GM12891 (cell line): ENCODE data around the gene PDCD1.
"Not testable (repeated sequence)": the region's sequence is repeated elsewhere in the genome, so short reads cannot be mapped to it uniquely, and the experiment has no call there.

Experiments used
- DNase-seq: peaks from one replicate; pipeline ENCODE4 v3.0.0; 2011; ENCODE audit warnings: low spot score; ENCODE audit not compliant: insufficient read length
- FAIRE-seq: peaks from 2 replicates; lab custom pipeline; 2011; peaks lifted over from hg19 to GRCh38; lab: Jason Lieb, UNC
- PAX5 ChIP-seq: IDR thresholded peaks from 2 replicates; pipeline ENCODE4 v1.6.1; 2011; ENCODE audit warnings: low read length, moderate library complexity, mild to moderate bottlenecking; ENCODE audit not compliant: insufficient read depth, severe bottlenecking
- POLR2A ChIP-seq: IDR thresholded peaks from 2 replicates; pipeline ENCODE4 v1.6.1; 2011; ENCODE audit warnings: low read depth, low read length, control low read depth
- POLR2AphosphoS5 ChIP-seq: IDR thresholded peaks from 2 replicates; pipeline ENCODE4 v1.6.1; 2011; ENCODE audit warnings: low read depth, low read length, control low read depth
- POU2F2 ChIP-seq: IDR thresholded peaks from 2 replicates; pipeline ENCODE4 v1.6.1; 2011; ENCODE audit warnings: low read depth, mild to moderate bottlenecking, control low read depth, low read length, moderate library complexity
- SPI1 ChIP-seq: IDR thresholded peaks from 2 replicates; pipeline ENCODE4 v1.6.1; 2011; ENCODE audit warnings: low read depth, low read length, control low read depth
- TAF1 ChIP-seq: IDR thresholded peaks from 2 replicates; pipeline ENCODE4 v1.6.1; 2011; ENCODE audit warnings: low read depth, low read length, control low read depth

Gene PDCD1

DNA sequence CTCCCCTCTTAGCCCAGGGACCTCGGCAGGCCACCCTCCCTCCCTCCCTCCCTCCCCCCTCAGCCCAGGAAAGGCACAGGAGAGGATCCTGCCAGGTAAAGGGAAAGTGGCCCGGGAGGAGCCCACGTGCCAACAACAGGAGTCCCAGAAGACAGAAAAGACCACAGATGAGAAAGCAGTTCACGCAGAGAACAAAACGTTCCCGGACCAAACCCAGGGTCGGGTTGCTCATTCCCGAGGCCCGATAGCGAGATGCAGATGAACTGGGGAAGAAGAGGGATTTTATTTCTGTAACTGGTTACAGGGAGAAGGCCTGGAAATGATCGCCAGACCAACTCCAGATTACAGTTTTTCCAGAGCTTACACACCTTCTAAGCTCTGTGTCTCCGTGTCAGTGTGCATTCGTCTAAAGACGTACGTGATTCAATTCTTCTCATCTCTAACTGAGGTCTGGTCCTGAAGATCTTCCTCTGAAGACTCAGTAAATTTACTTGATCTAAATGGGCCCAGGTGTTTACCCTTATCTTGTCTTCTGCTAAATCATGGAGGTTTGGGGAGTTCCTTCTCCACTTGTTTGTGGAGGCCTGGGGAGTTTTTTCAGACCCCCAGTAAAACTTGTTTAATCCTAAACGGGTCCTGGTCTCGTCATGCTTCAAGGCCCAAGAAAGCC lies 50.5 kb downstream of the PDCD1 start:
- no peak for FAIRE-seq
- no peak for DNase-seq
- TF ChIP-seq SPI1: no peak
- TF ChIP-seq POLR2AphosphoS5: no peak
- no peak for TF ChIP-seq PAX5
- no peak for TF ChIP-seq POU2F2
- no peak for TF ChIP-seq POLR2A
- TF ChIP-seq TAF1: no peak

DNA sequence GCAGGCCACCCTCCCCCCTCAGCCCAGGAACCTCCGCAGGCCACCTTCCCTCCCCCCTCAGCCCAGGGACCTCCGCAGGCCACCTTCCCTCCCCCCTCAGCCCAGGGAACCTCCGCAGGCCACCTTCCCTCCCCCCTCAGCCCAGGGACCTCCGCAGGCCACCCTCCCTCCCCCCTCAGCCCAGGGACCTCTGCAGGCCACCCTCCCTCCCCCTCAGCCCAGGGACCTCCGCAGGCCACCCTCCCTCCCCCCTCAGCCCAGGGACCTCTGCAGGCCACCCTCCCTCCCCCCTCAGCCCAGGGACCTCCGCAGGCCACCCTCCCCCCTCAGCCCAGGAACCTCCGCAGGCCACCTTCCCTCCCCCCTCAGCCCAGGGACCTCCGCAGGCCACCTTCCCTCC lies 52.5 kb downstream of the PDCD1 start:
- not testable (repeated sequence) for FAIRE-seq, DNase-seq

DNA sequence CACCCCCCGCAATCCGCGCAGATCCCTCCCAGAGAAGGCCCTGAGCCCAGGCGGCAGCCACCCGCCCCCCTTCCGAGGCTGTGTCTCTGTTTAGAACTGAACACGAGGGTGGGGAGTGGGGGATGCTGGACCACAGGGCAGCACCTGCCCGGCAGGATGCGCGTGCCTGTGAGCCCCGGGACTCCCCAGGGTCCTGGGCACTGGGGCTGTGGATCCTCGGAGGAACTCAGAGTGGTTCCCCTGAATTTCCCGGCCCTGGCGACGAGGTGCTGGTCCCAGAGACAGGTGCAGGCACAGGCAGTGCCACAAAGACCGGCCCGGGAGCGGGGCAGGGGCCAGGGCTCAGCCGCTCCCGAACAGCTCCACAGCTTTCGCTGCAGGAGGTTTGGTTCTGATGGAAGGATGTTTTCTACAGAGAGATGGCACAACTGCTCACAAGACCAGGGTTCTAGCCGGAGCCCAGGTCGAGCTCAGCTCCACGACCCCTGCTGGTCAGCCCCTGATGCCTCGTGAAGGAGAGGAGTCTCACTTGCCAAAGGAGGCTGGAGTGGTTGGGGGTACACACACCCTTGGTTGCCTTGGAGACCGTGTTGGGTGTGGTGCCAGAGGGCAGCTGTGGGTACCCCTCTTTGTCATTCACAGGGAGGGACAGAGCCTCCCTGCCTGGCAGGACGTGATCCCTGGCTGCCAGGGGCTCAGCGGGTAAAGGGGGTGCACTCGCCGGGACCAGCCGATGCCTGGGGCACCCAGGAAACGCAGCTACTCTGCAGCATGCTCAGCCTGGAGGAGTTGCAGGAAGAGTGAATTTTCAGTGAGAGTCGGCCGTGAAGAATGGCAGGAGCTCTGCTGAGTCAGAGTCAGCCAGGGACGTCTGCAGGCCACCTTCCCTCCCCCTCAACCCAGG lies 54.1 kb downstream of the PDCD1 start:
- peak; percentile 4; the same call in 1 of the 2 replicates for TF ChIP-seq POLR2AphosphoS5
- 0 out of 2 replicates have a peak, but pooled peaks have one; percentile 4 for TF ChIP-seq POU2F2
- no peak for TF ChIP-seq POLR2A
- FAIRE-seq (peak; percentile 20), DNase-seq (peak; percentile 58)

DNA sequence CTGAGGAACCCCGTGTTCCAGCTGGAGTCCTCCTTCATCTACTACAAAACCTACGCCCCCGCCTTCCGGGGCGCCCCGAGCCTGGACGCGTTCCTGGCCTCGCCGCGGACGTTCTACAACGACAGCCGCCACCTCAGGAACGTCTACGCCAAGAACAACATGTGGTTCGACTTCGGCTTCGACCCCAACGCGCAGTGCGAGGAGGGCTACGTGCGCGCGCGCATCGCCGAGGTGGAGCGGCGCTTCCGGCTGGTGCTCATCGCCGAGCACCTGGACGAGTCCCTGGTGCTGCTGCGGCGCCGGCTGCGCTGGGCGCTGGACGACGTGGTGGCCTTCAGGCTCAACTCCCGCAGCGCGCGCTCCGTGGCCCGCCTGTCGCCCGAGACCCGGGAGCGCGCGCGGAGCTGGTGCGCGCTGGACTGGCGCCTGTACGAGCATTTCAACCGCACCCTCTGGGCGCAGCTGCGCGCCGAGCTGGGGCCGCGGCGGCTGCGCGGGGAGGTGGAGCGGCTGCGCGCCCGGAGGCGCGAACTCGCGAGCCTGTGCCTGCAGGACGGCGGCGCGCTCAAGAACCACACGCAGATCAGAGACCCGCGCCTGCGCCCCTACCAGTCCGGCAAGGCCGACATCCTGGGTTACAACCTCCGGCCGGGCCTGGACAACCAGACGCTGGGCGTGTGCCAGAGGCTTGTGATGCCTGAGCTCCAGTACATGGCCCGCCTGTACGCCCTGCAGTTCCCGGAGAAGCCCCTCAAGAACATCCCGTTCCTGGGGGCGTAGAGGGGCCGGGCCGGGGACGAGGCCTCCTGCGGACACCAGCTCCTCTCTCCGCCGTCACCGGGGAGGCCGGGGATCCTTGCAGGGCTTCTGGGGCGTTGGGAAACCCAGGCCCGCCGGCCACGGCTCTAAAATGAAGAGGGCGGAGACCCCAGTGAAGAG lies 55.0 kb downstream of the PDCD1 start:
- FAIRE-seq (peak; percentile 98), DNase-seq (peak; percentile 76)
- TF ChIP-seq POLR2A (no peak), SPI1 (no peak), TAF1 (peak; percentile 13; the same call in 1 of the 2 replicates), POLR2AphosphoS5 (peak; percentile 56; the same call in 1 of the 2 replicates)

DNA sequence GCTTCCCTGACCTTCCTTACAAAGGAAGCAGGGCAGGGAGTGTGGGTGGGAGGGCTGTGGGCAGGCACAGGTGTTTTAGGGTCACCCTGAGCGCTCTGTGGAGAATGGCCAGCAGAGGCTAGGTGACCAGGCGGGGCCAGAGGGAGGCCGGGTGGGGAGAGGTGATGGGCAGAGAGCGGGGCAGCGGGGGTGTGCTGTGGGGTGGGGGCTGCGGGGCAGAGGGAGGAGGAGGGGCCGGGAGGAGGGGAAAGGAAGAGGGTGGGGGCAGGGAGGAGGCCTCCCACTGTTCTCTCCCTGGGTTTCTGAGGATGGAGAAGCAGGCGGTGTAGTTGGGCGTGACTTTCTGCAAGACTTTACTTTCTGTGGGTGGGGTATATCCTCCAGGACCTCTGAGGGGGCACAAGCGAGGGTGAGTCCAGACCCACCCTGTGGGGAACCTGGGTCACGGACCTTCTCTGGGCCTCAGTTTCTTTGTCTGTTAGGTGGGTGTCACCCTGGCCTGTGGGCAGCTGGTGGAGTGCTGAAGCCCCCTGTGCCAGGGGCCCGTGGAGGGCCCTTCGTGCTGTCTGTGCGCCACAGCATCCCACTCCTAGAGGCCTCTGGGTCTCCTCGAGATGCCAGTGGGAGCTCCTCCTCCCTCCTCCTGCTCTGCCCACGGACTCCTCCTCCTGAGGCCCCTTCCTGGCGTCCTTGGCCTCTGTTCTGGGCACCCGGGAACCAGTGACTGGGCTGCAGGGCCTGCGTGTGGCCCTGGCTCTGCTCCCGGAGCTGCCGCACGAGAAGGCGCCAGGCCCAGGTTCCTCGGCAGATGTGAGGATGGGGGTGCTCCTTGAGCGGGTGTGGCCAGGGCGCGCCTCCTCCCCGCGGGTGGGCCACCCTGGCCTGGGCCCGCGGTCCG lies 56.0 kb downstream of the PDCD1 start:
- DNase-seq (peak; percentile 32), FAIRE-seq (no peak)
- TF ChIP-seq SPI1: no peak

DNA sequence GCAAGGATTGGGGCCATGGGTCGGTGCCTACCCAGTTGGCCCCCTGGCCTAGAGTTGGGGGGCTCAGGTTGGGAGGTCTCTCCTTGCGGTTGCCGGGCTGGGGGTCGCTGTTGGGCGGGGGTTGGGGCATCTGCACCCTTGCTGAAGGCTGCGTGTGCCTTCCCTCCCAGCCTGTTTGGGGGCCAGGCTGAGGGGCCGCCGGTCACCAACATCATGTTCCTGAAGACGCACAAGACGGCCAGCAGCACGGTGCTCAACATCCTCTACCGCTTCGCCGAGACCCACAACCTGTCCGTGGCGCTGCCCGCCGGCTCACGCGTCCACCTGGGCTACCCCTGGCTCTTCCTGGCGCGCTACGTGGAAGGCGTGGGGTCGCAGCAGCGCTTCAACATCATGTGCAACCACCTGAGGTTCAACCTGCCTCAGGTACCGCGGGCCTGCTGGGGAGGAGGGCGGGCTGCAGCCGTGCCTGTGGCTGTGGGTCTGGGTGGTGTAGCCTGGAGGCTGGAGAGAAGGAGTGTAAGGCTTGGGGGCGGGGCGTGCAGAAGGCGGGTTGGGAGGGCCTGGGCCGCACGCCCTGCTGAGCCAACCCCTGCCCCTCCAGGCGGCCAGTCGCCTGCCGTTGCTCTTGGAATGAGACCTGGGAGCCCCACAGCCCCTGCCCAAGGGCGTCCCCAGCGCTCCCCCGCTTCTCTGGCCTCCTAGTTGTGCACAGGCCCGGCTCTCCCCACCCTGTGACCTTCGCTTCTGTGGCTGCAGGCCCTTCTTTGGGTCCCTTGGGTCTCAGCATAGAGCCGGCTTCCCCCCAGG lies 56.9 kb downstream of the PDCD1 start:
- FAIRE-seq (peak; percentile 16), DNase-seq (no peak)
- TF ChIP-seq PAX5: no peak
- no peak for TF ChIP-seq POU2F2
- TF ChIP-seq TAF1: no peak
- no peak for TF ChIP-seq SPI1
- TF ChIP-seq POLR2AphosphoS5: no peak
- no peak for TF ChIP-seq POLR2A

DNA sequence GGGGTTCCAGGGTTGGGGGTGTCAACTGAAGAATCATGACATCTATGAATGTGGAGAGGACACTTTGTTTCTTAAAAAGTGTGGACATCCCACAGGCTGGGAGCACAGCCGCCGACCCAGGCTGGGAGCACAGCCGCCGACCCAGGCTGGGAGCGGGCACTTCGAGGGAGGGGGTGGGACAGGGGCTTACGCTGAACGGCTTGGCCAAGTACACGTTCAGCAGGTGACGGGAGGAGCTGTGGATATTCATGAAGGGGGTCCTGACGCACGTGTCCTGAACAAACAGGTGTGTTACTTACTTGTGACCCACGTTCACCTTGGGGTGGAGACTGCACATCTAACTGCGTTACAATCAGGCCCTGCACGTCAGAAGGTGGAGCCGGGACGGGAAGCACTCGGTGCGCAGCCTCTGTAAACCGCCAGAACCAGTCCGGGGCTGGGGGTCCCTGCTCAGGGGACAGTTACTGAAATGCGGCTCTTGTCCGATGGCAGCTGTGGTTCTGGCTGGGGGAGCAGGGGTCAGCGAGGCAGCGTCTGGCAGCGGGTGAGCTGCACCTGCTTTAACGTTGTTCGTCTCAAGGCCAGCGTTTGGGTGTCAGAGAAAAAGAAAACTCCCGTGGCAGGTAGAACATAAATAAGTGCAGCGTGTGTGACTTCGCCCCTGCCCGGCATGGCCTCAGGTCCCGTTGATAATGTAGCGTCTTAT lies 58.3 kb downstream of the PDCD1 start:
- FAIRE-seq: peak; percentile 91

More for the DNA sequence above, 58.3 kb downstream of the PDCD1 start:
- DNase-seq: not testable (repeated sequence)
